H1 (cell line): ENCODE measurements around the gene KLHDC8A. TPM values are rescaled to one million over a fixed set of nuclear protein-coding genes. Genes with fewer than 3 reads are reported as not detected.

Experiments
- CTCF ChIA-PET: fragments of 300-600 bp; sonication (Branson Sonifier 250); formaldehyde crosslinking; loops from one replicate; lab custom pipeline; 2021; ENCODE audit not compliant: partially characterized antibody; lab: Charles Lee
- POLR2A ChIA-PET: fragments of 300-600 bp; sonication (Branson Sonifier 250); formaldehyde crosslinking; loops from one replicate; lab custom pipeline; 2021; ENCODE audit warnings: inconsistent platforms; ENCODE audit not compliant: partially characterized antibody; lab: Charles Lee
- DNase-seq, 2 experiments: peaks; one replicate each; pipeline versions ENCODE4 v3.0.0 to v3.0.0-alpha.2; 2010 to 2022; ENCODE audit warnings: low spot score in 2 of 2, low read depth in 1 of 2, mixed read lengths in 1 of 2
- FAIRE-seq: peaks from 2 replicates; lab custom pipeline; 2011; peaks lifted over from hg19 to GRCh38; lab: Jason Lieb, UNC
- H2AFZ ChIP-seq: 2 replicates; pipeline ENCODE4 v1.8.1; 2012; ENCODE audit warnings: low read length, inconsistent platforms
- H2AK5ac ChIP-seq: 2 replicates; pipeline ENCODE4 v1.6.1; 2013; ENCODE audit warnings: low read depth, low read length
- H2BK120ac ChIP-seq: replicated peaks from 2 replicates; pipeline ENCODE3; 2013; ENCODE audit warnings: low read depth, low read length, inconsistent platforms
- H2BK12ac ChIP-seq: 2 replicates; pipeline ENCODE4 v1.6.1; 2013; ENCODE audit warnings: low read depth, low read length
- H2BK15ac ChIP-seq: 2 replicates; pipeline ENCODE4 v1.6.1; 2013; ENCODE audit warnings: low read length
- H2BK20ac ChIP-seq: 2 replicates; pipeline ENCODE4 v1.6.1; 2013; ENCODE audit warnings: low read length
- H2BK5ac ChIP-seq: 2 replicates; pipeline ENCODE4 v1.6.1; 2013; ENCODE audit warnings: low read depth, low read length
- H3K14ac ChIP-seq: 2 replicates; pipeline ENCODE4 v1.6.1; 2013; ENCODE audit warnings: inconsistent platforms; ENCODE audit not compliant: insufficient read length
- H3K18ac ChIP-seq: 2 replicates; pipeline ENCODE4 v1.6.1; 2013; ENCODE audit warnings: low read length; ENCODE audit errors: extremely low read depth
- H3K23ac ChIP-seq: 2 replicates; pipeline ENCODE4 v1.6.1; 2013; ENCODE audit warnings: inconsistent platforms; ENCODE audit not compliant: insufficient read length
- H3K23me2 ChIP-seq: 2 replicates; pipeline ENCODE4 v1.6.1; 2013; ENCODE audit warnings: low read depth, low read length
- H3K27ac ChIP-seq: 2 replicates; pipeline ENCODE4 v1.6.1; 2011; ENCODE audit warnings: low read depth, low read length, inconsistent platforms
- H3K27me3 ChIP-seq, 4 experiments: replicated peaks in 1 of 4; 1 replicate in 1 of 4; 2 replicates in 3 of 4; pipeline versions ENCODE4 v1.6.1 to v1.8.1; 2011 to 2013; ENCODE audit warnings: low read length in 3 of 4, mild to moderate bottlenecking in 3 of 4, inconsistent platforms in 2 of 4, mixed read lengths in 2 of 4, moderate library complexity in 1 of 4; ENCODE audit not compliant: control insufficient read depth in 3 of 4, insufficient read depth in 3 of 4; ENCODE audit errors: extremely low read depth in 1 of 4
- H3K36me3 ChIP-seq, 4 experiments: 2 replicates each; pipeline versions ENCODE4 v1.6.1 to v1.8.1; 2011 to 2013; ENCODE audit warnings: mild to moderate bottlenecking in 4 of 4, low read length in 3 of 4, moderate library complexity in 2 of 4, control low read depth in 1 of 4, inconsistent platforms in 1 of 4; ENCODE audit not compliant: insufficient read depth in 4 of 4, control insufficient read depth in 2 of 4
- H3K4ac ChIP-seq: replicated peaks from 2 replicates; pipeline ENCODE3; 2013; ENCODE audit warnings: low read length, low read depth, mixed read lengths, inconsistent platforms; ENCODE audit not compliant: insufficient read length
- H3K4me1 ChIP-seq, 4 experiments: replicated peaks in 1 of 4; 1 replicate in 1 of 4; 2 replicates in 3 of 4; pipeline versions ENCODE4 v1.6.1 to v1.8.1; 2011 to 2013; ENCODE audit warnings: low read length in 3 of 4, inconsistent platforms in 2 of 4, mixed read lengths in 1 of 4; ENCODE audit not compliant: insufficient read depth in 4 of 4, control insufficient read depth in 3 of 4
- H3K4me2 ChIP-seq, 2 experiments: 2 replicates each; pipeline versions ENCODE4 v1.6.1 to v1.8.1; 2011 to 2013; ENCODE audit warnings: low read depth in 2 of 2, low read length in 2 of 2, control low read depth in 1 of 2, inconsistent platforms in 1 of 2, mild to moderate bottlenecking in 1 of 2; ENCODE audit not compliant: insufficient read depth in 1 of 2
- H3K4me3 ChIP-seq, 4 experiments: fragments of 200-600, 300-600 bp in 1 of 4; sonication (generic), shearing (Covaris generic), sonication (Bioruptor Twin) in 1 of 4; 2 replicates each; pipeline versions ENCODE4 v1.5.1 to v1.8.1; 2011 to 2016; ENCODE audit warnings: low read length in 4 of 4, low read depth in 3 of 4, control low read depth in 2 of 4, inconsistent platforms in 2 of 4, mild to moderate bottlenecking in 2 of 4, mixed read lengths in 1 of 4, moderate library complexity in 1 of 4; ENCODE audit not compliant: insufficient read depth in 2 of 4; ENCODE audit errors: extremely low read depth in 1 of 4
- H3K56ac ChIP-seq: replicated peaks from 2 replicates; pipeline ENCODE3; 2013; ENCODE audit warnings: low read depth, mild to moderate bottlenecking, mixed read lengths, low read length, inconsistent platforms; ENCODE audit not compliant: insufficient read length
- H3K79me1 ChIP-seq: 2 replicates; pipeline ENCODE4 v1.6.1; 2013; ENCODE audit warnings: low read depth, low read length, control low read depth
- H3K79me2 ChIP-seq, 2 experiments: 2 replicates each; pipeline versions ENCODE4 v1.6.1 to v1.8.1; 2012 to 2013; ENCODE audit warnings: low read length in 2 of 2, mild to moderate bottlenecking in 2 of 2, inconsistent platforms in 1 of 2; ENCODE audit not compliant: insufficient read depth in 2 of 2, control insufficient read depth in 1 of 2
- H3K9ac ChIP-seq, 4 experiments: replicated peaks in 1 of 4; 1 replicate in 1 of 4; 2 replicates in 3 of 4; pipeline versions ENCODE4 v1.6.1 to v1.8.1; 2011 to 2013; ENCODE audit warnings: low read depth in 3 of 4, low read length in 3 of 4, control low read depth in 2 of 4, mild to moderate bottlenecking in 2 of 4, moderate library complexity in 2 of 4, inconsistent platforms in 1 of 4; ENCODE audit errors: extremely low read depth in 1 of 4
- H3K9me3 ChIP-seq, 2 experiments: 2 replicates each; pipeline versions ENCODE4 v1.6.1 to v1.8.1; 2012 to 2013; ENCODE audit warnings: mild to moderate bottlenecking in 2 of 2, moderate library complexity in 2 of 2, control low read depth in 1 of 2, inconsistent platforms in 1 of 2, low read depth in 1 of 2, low read length in 1 of 2, mixed read lengths in 1 of 2; ENCODE audit not compliant: insufficient read depth in 2 of 2
- H4K20me1 ChIP-seq, 2 experiments: replicated peaks in 1 of 2; 2 replicates each; pipeline versions ENCODE3 to v1.8.1; 2011 to 2013; ENCODE audit warnings: inconsistent platforms in 2 of 2, low read length in 2 of 2, mild to moderate bottlenecking in 1 of 2; ENCODE audit not compliant: insufficient read depth in 2 of 2, control insufficient read depth in 1 of 2
- H4K5ac ChIP-seq: 2 replicates; pipeline ENCODE4 v1.6.1; 2013; ENCODE audit warnings: low read length, low read depth, mixed read lengths, inconsistent platforms; ENCODE audit not compliant: insufficient read length
- H4K8ac ChIP-seq: 2 replicates; pipeline ENCODE4 v1.8.0; 2013; ENCODE audit warnings: mild to moderate bottlenecking, moderate library complexity, low read length, inconsistent platforms; ENCODE audit not compliant: insufficient read depth; ENCODE audit errors: extremely low read depth
- H4K91ac ChIP-seq: replicated peaks from 2 replicates; pipeline ENCODE3; 2013; ENCODE audit warnings: low read length, mixed read lengths, inconsistent platforms; ENCODE audit not compliant: insufficient read length
- CBX5 ChIP-seq: fragments of 300-800, 300-1000 bp; sonication (generic); IDR thresholded peaks from 2 replicates; pipeline ENCODE4 v1.7.1; 2016; ENCODE audit warnings: antibody characterized with exemption, low read length, low read depth
- CREB1 ChIP-seq: IDR thresholded peaks from 2 replicates; pipeline ENCODE4 v1.6.1; 2012; ENCODE audit warnings: inconsistent platforms
- CTBP2 ChIP-seq: IDR thresholded peaks from 2 replicates; pipeline ENCODE4 v1.7.0; 2011; ENCODE audit warnings: borderline replicate concordance, mild to moderate bottlenecking, moderate library complexity, mixed read lengths, low read length; ENCODE audit not compliant: insufficient read depth, insufficient read length
- EGR1 ChIP-seq: IDR thresholded peaks from 2 replicates; pipeline ENCODE4 v1.6.1; 2011; ENCODE audit warnings: low read depth, low read length, borderline replicate concordance
- FOSL1 ChIP-seq: IDR thresholded peaks from 2 replicates; pipeline ENCODE4 v1.6.1; 2011; ENCODE audit warnings: mild to moderate bottlenecking, low read depth, low read length, moderate library complexity; ENCODE audit not compliant: insufficient read depth
- JUN ChIP-seq: IDR thresholded peaks from 2 replicates; pipeline ENCODE4 v1.6.1; 2011; ENCODE audit warnings: low read depth, mild to moderate bottlenecking, improper control_type of control experiment, low read length
- JUND ChIP-seq: IDR thresholded peaks from 2 replicates; pipeline ENCODE4 v1.6.1; 2011; ENCODE audit warnings: mild to moderate bottlenecking, improper control_type of control experiment, low read length
- KDM1A ChIP-seq: fragments of 200-600, 300-600 bp; sonication (generic); IDR thresholded peaks from 2 replicates; pipeline ENCODE4 v1.7.1; 2016; ENCODE audit warnings: mild to moderate bottlenecking, low read length, borderline replicate concordance
- POLR2A ChIP-seq, 2 experiments: IDR thresholded peaks; 1 replicate in 1 of 2; 2 replicates in 1 of 2; pipeline ENCODE4 v1.6.1; 2011; ENCODE audit warnings: low read depth in 2 of 2, low read length in 2 of 2, mild to moderate bottlenecking in 2 of 2; ENCODE audit errors: control extremely low read depth in 1 of 2
- POU5F1 ChIP-seq: IDR thresholded peaks from 2 replicates; pipeline ENCODE4 v1.6.1; 2011; ENCODE audit warnings: low read depth, mild to moderate bottlenecking, low read length, moderate library complexity
- TAF1 ChIP-seq: IDR thresholded peaks from 2 replicates; pipeline ENCODE4 v1.6.1; 2011; ENCODE audit warnings: mild to moderate bottlenecking, low read depth, low read length
- TBP ChIP-seq: IDR thresholded peaks from 2 replicates; pipeline ENCODE4 v1.6.1; 2011; ENCODE audit warnings: low read depth, low read length, improper control_type of control experiment
- WGBS, 2 experiments: shearing (Covaris generic) in 1 of 2; methylation state at CpG; one replicate each; pipeline versions ENCODE4 v1.1.6 to v1.1.7; 2013 to 2015; ENCODE audit warnings: low lambda C conversion rate in 2 of 2, mixed read lengths in 2 of 2, inconsistent platforms in 1 of 2, low coverage in 1 of 2, missing lambda C conversion rate in 1 of 2; ENCODE audit not compliant: insufficient replicate concordance in 2 of 2, insufficient coverage in 1 of 2, insufficient read length in 1 of 2; ENCODE audit errors: extremely low coverage in 1 of 2, missing lambda C conversion rate in 1 of 2; 5-methylcytosine and 5-hydroxymethylcytosine counted together
- polyA plus RNA-seq, 7 experiments: library from polyadenylated mRNA; depleted of rRNA in 3 of 7; stranded (reverse) in 5 of 7; unstranded in 2 of 7; fragments of >200 nt in 5 of 7; fragments of 200-250 nt in 2 of 7; gene quantifications; 1 replicate in 5 of 7; 2 replicates in 1 of 7; 4 replicates in 1 of 7; pipeline versions ENCODE4 v1.2.1 to v1.2.3, GENCODE V29; 2011 to 2013; ENCODE audit warnings: missing spikeins in 2 of 7, mixed read lengths in 2 of 7
- total RNA-seq: library from RNA; stranded (reverse); fragmentation: NEBNext Ultra II Directional; extraction: Animal tissue kit (Norgen Biotek cat#: 25700); gene quantifications from 2 replicates; pipeline ENCODE4 v1.2.1, GENCODE V29; 2021
- TF ChIP-seq, protein P1 (sequence below): IDR thresholded peaks from 2 replicates; pipeline ENCODE4 v1.6.1; 2012; ENCODE audit warnings: inconsistent platforms
- TF ChIP-seq, protein P2 (sequence below): IDR thresholded peaks from 2 replicates; pipeline ENCODE4 v1.6.1; 2011; ENCODE audit warnings: low read depth, mild to moderate bottlenecking, low read length; ENCODE audit not compliant: insufficient read depth

Gene KLHDC8A
- total and polyA plus RNA-seq, 2 of the 8 experiments (the other 6 are each of a cell fraction or from before 2014, with no cell fraction given), result 1.9 to 3.4 TPM

DNA sequence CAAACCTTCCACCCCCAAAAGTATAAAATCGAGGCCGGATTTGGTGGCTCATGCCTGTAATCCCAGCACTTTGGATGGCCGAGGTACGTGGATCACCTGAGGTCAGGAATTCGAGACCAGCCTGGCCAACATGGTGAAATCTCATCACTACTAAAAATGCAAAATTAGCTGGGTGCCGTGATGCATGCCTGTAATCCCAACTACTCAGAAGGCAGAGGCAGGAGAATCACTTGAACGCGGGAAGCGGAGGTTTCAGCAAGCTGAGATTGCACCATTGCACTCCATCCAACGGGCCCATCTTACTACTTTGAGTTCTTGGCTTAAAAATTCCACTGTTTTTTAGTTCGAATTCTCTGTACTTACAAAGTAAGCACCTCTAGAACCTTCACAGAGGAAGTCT, 11.0 kb downstream of the KLHDC8A start:
- DNase-seq, result no peak
- FAIRE-seq, result no peak
- Histone ChIP-seq H2AK5ac (no peak overlapping the region), H3K4me3 (no peak overlapping the region), H2BK120ac (no peak overlapping the region), H3K18ac (no peak overlapping the region), H3K56ac (no peak overlapping the region), H3K79me2 (no peaks in the 10 kb centered on the region), H3K4me1 (peaks cover 17 to 24% (median 20%) of the 10 kb centered on the region in 4 experiments), H2BK20ac (no peak overlapping the region), H3K4me2 (no peak overlapping the region), H3K27me3 (peaks cover 11 to 30% (median 29%) of the 10 kb centered on the region in 4 experiments), H2BK5ac (no peak overlapping the region), H3K9ac (no peak overlapping the region), H2AFZ (no peak overlapping the region), H4K8ac (no peak overlapping the region), H4K20me1 (no peaks in the 10 kb centered on the region), H4K5ac (no peak overlapping the region), H2BK15ac (no peak overlapping the region), H3K4ac (no peak overlapping the region), H2BK12ac (no peak overlapping the region), H3K79me1 (no peaks in the 10 kb centered on the region), H3K27ac (no peak overlapping the region), H3K23ac (no peak overlapping the region), H3K14ac (no peak overlapping the region), H3K23me2 (peaks cover 9% of the 10 kb centered on the region; the same call in 1 of the 2 replicates), H3K9me3 (peaks cover 0 to 4% of the 10 kb centered on the region in 2 experiments; a peak in 1 of 4 replicates), H4K91ac (no peak overlapping the region), H3K36me3 (no peaks in the 10 kb centered on the region)
- ChIA-PET POLR2A (no interaction called here), CTCF (interaction anchor here (0.9 to 67.1 kb wide), 7 partner anchors 8 to 120 kb away, joined by 3 to 2424 read pairs (median 4); no protein-coding TSS in a partner anchor)
- 83% methylated on average over 11 of the region's 11 CpGs; no CpG with 5 or more reads in 1 of the 2 experiments for WGBS, 2 experiments
- TF ChIP-seq, protein P1, sequence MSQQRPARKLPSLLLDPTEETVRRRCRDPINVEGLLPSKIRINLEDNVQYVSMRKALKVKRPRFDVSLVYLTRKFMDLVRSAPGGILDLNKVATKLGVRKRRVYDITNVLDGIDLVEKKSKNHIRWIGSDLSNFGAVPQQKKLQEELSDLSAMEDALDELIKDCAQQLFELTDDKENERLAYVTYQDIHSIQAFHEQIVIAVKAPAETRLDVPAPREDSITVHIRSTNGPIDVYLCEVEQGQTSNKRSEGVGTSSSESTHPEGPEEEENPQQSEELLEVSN, result no peak
- TF ChIP-seq KDM1A (no peak), JUND (no peak), EGR1 (no peak), TBP (no peak), CBX5 (no peak), TAF1 (no peak), FOSL1 (no peak), CREB1 (no peak), POLR2A (IDR thresholded peaks at IDR 0.05; ENCODE audit: control extremely low read depth in 1 of 2, low read depth in 2 of 2, low read length in 2 of 2) (no peak), POU5F1 (no peak), JUN (no peak), CTBP2 (no peak)
- TF ChIP-seq, protein P2, sequence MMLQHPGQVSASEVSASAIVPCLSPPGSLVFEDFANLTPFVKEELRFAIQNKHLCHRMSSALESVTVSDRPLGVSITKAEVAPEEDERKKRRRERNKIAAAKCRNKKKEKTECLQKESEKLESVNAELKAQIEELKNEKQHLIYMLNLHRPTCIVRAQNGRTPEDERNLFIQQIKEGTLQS, result no peak
